GM12878 (cell line): ENCODE measurements around the gene SLC45A3. TPM values are rescaled to one million over a fixed set of nuclear protein-coding genes. Genes with fewer than 3 reads are reported as not detected.

ENCODE experiments used
- ATAC-seq: fragments of 200-7000 bp; cut with Tn5 transposase; 3 replicates; pipeline ENCODE4 v1.9.1; 2020; ENCODE audit warnings: mild to moderate bottlenecking, moderate library complexity
- BruUV-seq: library from RNA; stranded (reverse); fragments of 400-500 nt; replicated peaks from 2 replicates; lab custom pipeline; 2021; lab: Mats Ljungman, UMichigan
- CTCF ChIA-PET: fragments of 300-600 bp; sonication (Branson Sonifier 250); formaldehyde crosslinking; extraction: SDS; loops from one replicate; lab custom pipeline; 2021; ENCODE audit warnings: inconsistent platforms; lab: Yijun Ruan, JAX
- POLR2A ChIA-PET: fragments of 350-600 bp; formaldehyde crosslinking; extraction: SDS; loops from one replicate; lab custom pipeline; 2021; ENCODE audit warnings: inconsistent platforms; lab: Charles Lee
- RAD21 ChIA-PET: fragments of 300-600 bp; sonication (Branson Sonifier 250); formaldehyde crosslinking; loops from one replicate; lab custom pipeline; 2023; ENCODE audit warnings: antibody characterized with exemption; ENCODE audit not compliant: unreplicated experiment; lab: Charles Lee
- SMC1A ChIA-PET: fragments of 300-600 bp; sonication (Branson Sonifier 250); formaldehyde crosslinking; loops from one replicate; lab custom pipeline; 2023; ENCODE audit not compliant: unreplicated experiment, uncharacterized antibody; lab: Charles Lee
- DNase-seq: peaks from one replicate; pipeline ENCODE4 v3.0.0-alpha.2; 2011; ENCODE audit warnings: low read depth, low spot score
- FAIRE-seq: peaks from 3 replicates; lab custom pipeline; 2011; peaks lifted over from hg19 to GRCh38; lab: Jason Lieb, UNC
- H2AFZ ChIP-seq: 2 replicates; pipeline ENCODE4 v1.6.0; 2011; ENCODE audit warnings: low read depth, low read length, control low read depth; ENCODE audit not compliant: control insufficient read depth
- H3K27ac ChIP-seq: 2 replicates; pipeline ENCODE4 v1.5.1; 2011; ENCODE audit warnings: control low read depth; ENCODE audit not compliant: control insufficient read depth, insufficient read depth
- H3K27me3 ChIP-seq, 2 experiments: replicated peaks in 1 of 2; 2 replicates each; pipeline versions ENCODE4 v1.6.0 to v1.6.1; 2011; ENCODE audit warnings: low read length in 1 of 2; ENCODE audit not compliant: control insufficient read depth in 2 of 2, insufficient read depth in 2 of 2
- H3K36me3 ChIP-seq, 2 experiments: 2 replicates each; pipeline ENCODE4 v1.5.1; 2011; ENCODE audit warnings: low read length in 1 of 2; ENCODE audit not compliant: control insufficient read depth in 2 of 2, insufficient read depth in 2 of 2
- H3K4me1 ChIP-seq: 2 replicates; pipeline ENCODE4 v1.6.1; 2011; ENCODE audit warnings: mild to moderate bottlenecking, low read length, moderate library complexity, mixed read lengths; ENCODE audit not compliant: control insufficient read depth, insufficient read depth
- H3K4me2 ChIP-seq: 2 replicates; pipeline ENCODE4 v1.6.0; 2011; ENCODE audit warnings: control low read depth; ENCODE audit not compliant: control insufficient read depth, insufficient read depth
- H3K4me3 ChIP-seq: fragments of 200-600 bp; sonication (generic); 2 replicates; pipeline ENCODE4 v1.5.1; 2016
- H3K79me2 ChIP-seq: 2 replicates; pipeline ENCODE4 v1.6.0; 2011; ENCODE audit warnings: low read length; ENCODE audit not compliant: control insufficient read depth, insufficient read depth
- H3K9ac ChIP-seq: 2 replicates; pipeline ENCODE4 v1.8.0; 2011; ENCODE audit warnings: low read length, control low read depth, mixed read lengths; ENCODE audit not compliant: control insufficient read depth, insufficient read depth
- H3K9me3 ChIP-seq: replicated peaks from 3 replicates; pipeline ENCODE4 v1.5.1; 2011; ENCODE audit warnings: mild to moderate bottlenecking, low read length; ENCODE audit not compliant: control insufficient read depth, insufficient read depth
- H4K20me1 ChIP-seq: 2 replicates; pipeline ENCODE4 v1.6.0; 2011; ENCODE audit not compliant: control insufficient read depth, insufficient read depth
- CHD2 ChIP-seq: IDR thresholded peaks from 2 replicates; pipeline ENCODE4 v1.6.1; 2011; ENCODE audit warnings: low read depth, low read length, improper control_type of control experiment, borderline replicate concordance
- CREB1 ChIP-seq: IDR thresholded peaks from 2 replicates; pipeline ENCODE4 v1.6.1; 2012; ENCODE audit warnings: low read depth, mild to moderate bottlenecking, inconsistent platforms
- CTCF ChIP-seq, 3 experiments: IDR thresholded peaks in 2 of 3; conservative IDR thresholded peaks in 1 of 3; 2 replicates each; pipeline ENCODE4 v1.5.1; 2011; ENCODE audit warnings: low read depth in 3 of 3, low read length in 3 of 3, mild to moderate bottlenecking in 3 of 3, control low read depth in 2 of 3, moderate library complexity in 2 of 3, inconsistent platforms in 1 of 3, mixed read lengths in 1 of 3; ENCODE audit not compliant: control insufficient read depth in 2 of 3, insufficient read depth in 1 of 3; ENCODE audit errors: extremely low read depth in 1 of 3
- ETV6 ChIP-seq, 2 experiments: fragments of 450-650 bp in 1 of 2; IDR thresholded peaks in 1 of 2; conservative IDR thresholded peaks in 1 of 2; 2 replicates each; pipeline ENCODE4 v1.6.1; 2014; ENCODE audit warnings: antibody characterized with exemption in 1 of 2, borderline replicate concordance in 1 of 2, low read depth in 1 of 2, mild to moderate bottlenecking in 1 of 2, moderate library complexity in 1 of 2
- HDAC6 ChIP-seq: fragments of 200-600 bp; sonication (generic); IDR thresholded peaks from one replicate; pipeline ENCODE4 v1.8.0; 2017; ENCODE audit warnings: antibody characterized with exemption; ENCODE audit not compliant: unreplicated experiment
- JUND ChIP-seq: IDR thresholded peaks from 2 replicates; pipeline ENCODE4 v1.6.1; 2012; ENCODE audit warnings: low read depth, mild to moderate bottlenecking, low read length, improper control_type of control experiment, moderate library complexity
- KLF5 ChIP-seq: fragments of 450-650 bp; IDR thresholded peaks from 2 replicates; pipeline ENCODE4 v1.6.1; 2014; ENCODE audit warnings: mild to moderate bottlenecking; ENCODE audit not compliant: partially characterized antibody
- MAX ChIP-seq: IDR thresholded peaks from 2 replicates; pipeline ENCODE4 v1.6.1; 2012; ENCODE audit warnings: low read depth, low read length, improper control_type of control experiment
- NR2F1 ChIP-seq: fragments of 450-650 bp; conservative IDR thresholded peaks from 2 replicates; pipeline ENCODE4 v1.6.1; 2017; ENCODE audit warnings: mild to moderate bottlenecking
- RCOR1 ChIP-seq: conservative IDR thresholded peaks from 2 replicates; pipeline ENCODE4 v1.6.1; 2012; ENCODE audit warnings: low read depth, low read length, improper control_type of control experiment
- SIN3A ChIP-seq: IDR thresholded peaks from 2 replicates; pipeline ENCODE4 v1.6.1; 2012; ENCODE audit warnings: low read depth, low read length, improper control_type of control experiment
- SMARCA5 ChIP-seq: fragments of 450-650 bp; IDR thresholded peaks from 2 replicates; pipeline ENCODE4 v1.6.1; 2017; ENCODE audit warnings: mild to moderate bottlenecking
- SUZ12 ChIP-seq: fragments of 200-600 bp; sonication (generic); IDR thresholded peaks from one replicate; pipeline ENCODE4 v1.6.1; 2018; ENCODE audit warnings: antibody characterized with exemption, mild to moderate bottlenecking; ENCODE audit not compliant: unreplicated experiment
- TBL1XR1 ChIP-seq: IDR thresholded peaks from 2 replicates; pipeline ENCODE4 v1.6.1; 2012; ENCODE audit warnings: low read depth, low read length, improper control_type of control experiment
- WGBS: methylation state at CpG from one replicate; pipeline ENCODE4 v1.1.6; 2016; ENCODE audit warnings: low lambda C conversion rate; ENCODE audit not compliant: insufficient replicate concordance, insufficient coverage; ENCODE audit errors: missing lambda C conversion rate; 5-methylcytosine and 5-hydroxymethylcytosine counted together
- in situ Hi-C: fragments of 300-500 bp; cut with MboI; formaldehyde crosslinking; loops from 9 replicates; pipeline ENCODE4 v1.14.3; 2018; ENCODE audit warnings: mixed read lengths
- intact Hi-C: fragments of 100-400 bp; cut with micrococcal nuclease; formaldehyde crosslinking; loops from one replicate; pipeline ENCODE4 v1.14.2; 2022; ENCODE audit not compliant: unreplicated experiment
- polyA plus RNA-seq, 11 experiments: library from polyadenylated mRNA; depleted of rRNA in 4 of 11; unstranded in 6 of 11; stranded (reverse) in 5 of 11; fragments of >200 nt; fragmentation: Nextera tagmentation in 4 of 11; fragmentation: Illumina TruSeq in 1 of 11; extraction: Ambion mirVana in 4 of 11; extraction: Trizol in 1 of 11; gene quantifications; 1 replicate in 1 of 11; 2 replicates in 10 of 11; pipeline versions ENCODE4 v1.2.1 to v1.2.3, GENCODE V29; 2011 to 2016; ENCODE audit warnings: inconsistent platforms in 2 of 11, missing spikeins in 2 of 11, low read depth in 1 of 11
- total RNA-seq, 4 experiments: library from RNA; depleted of rRNA in 3 of 4; stranded (reverse); fragments of >200 nt in 3 of 4; fragmentation: Illumina TruSeq in 1 of 4; extraction: Trizol in 1 of 4; gene quantifications; 2 replicates each; pipeline versions ENCODE4 v1.2.1 to v1.2.3, GENCODE V29; 2013 to 2021
- TF ChIP-seq, protein P1 (sequence below): IDR thresholded peaks from 2 replicates; pipeline ENCODE4 v1.6.1; 2012; ENCODE audit warnings: low read depth, low read length, improper control_type of control experiment
- TF ChIP-seq, protein P2 (sequence below): fragments of 450-650 bp; formaldehyde crosslinking; IDR thresholded peaks from 2 replicates; pipeline ENCODE4 v1.5.0; 2022; ENCODE audit warnings: mild to moderate bottlenecking, missing genetic modification characterization

Gene SLC45A3
- total and polyA plus RNA-seq, 10 of the 15 experiments (the other 5 are each of a cell fraction or from before 2014, with no cell fraction given): 0.26 to 10.3 (median 4.1) TPM

DNA sequence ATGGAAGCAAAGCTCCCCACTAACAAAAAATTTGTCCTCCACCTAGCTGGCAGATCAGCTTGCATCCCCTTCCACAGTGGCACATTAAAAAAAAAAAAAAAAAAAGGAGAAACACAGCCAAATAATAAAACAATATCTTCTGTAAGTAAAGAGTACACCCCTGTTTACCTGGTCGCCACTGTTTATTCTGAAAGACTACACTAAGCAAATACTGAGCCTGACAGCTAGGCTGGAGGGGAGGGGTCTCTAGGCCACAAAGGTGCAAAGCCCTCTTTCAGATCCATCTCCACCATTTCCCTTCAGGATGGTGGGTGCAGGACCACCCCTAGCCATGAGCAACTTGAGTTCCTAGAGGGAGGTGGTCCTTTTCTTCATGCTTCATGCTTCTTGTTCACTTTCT lies 22.8 kb upstream of the SLC45A3 start:
- Histone ChIP-seq H3K27ac (no peak overlapping the region), H3K4me3 (no peak overlapping the region)
- RAD21 ChIA-PET: interaction anchor here (0.6 to 4.3 kb wide), 10 partner anchors 8 to 274 kb away, joined by 3 to 41 read pairs (median 4); no protein-coding TSS in a partner anchor

More for the DNA sequence above, 22.8 kb upstream of the SLC45A3 start:
- H3K27me3 ChIP-seq: no peaks in the 10 kb centered on the region
- H3K4me2 ChIP-seq: no peak overlapping the region
- no peak for FAIRE-seq
- H2AFZ ChIP-seq: no peak overlapping the region
- ChIA-PET CTCF (interaction anchor here (0.7 to 16.5 kb wide), 4 partner anchors 9 to 111 kb away, joined by 4 to 1339 read pairs (median 28); partner anchors contain the start of gene SLC45A3), SMC1A (interaction anchor here (0.6 to 19.5 kb wide), 10 partner anchors 9 to 900 kb away, joined by 3 to 1008 read pairs (median 4); no protein-coding TSS in a partner anchor), POLR2A (interaction anchor here (0.7 to 1.2 kb wide), 4 partner anchors 9 to 357 kb away, joined by 4 to 6 read pairs (median 6); no protein-coding TSS in a partner anchor)
- in situ Hi-C loops (no loop called here), intact Hi-C loops (no loop called here)
- no peak for DNase-seq
- no peak overlapping the region for H3K9ac ChIP-seq
- TF ChIP-seq CHD2 (no peak), HDAC6 (no peak), ETV6 (conservative IDR thresholded peaks at IDR 0.05 in 1 of 2, IDR thresholded peaks at IDR 0.05 in 1 of 2; ENCODE audit: borderline replicate concordance in 1 of 2, low read depth in 1 of 2) (no peak), RCOR1 (no peak), SUZ12 (no peak), CREB1 (no peak), TBL1XR1 (no peak), KLF5 (no peak), JUND (no peak), SMARCA5 (no peak), CTCF (IDR thresholded peaks at IDR 0.05 in 2 of 3, conservative IDR thresholded peaks at IDR 0.05 in 1 of 3; ENCODE audit: control insufficient read depth in 2 of 3, extremely low read depth in 1 of 3, insufficient read depth in 1 of 3, low read depth in 3 of 3, low read length in 3 of 3) (no peak), SIN3A (no peak), MAX (no peak), NR2F1 (no peak)
- TF ChIP-seq, protein P1, sequence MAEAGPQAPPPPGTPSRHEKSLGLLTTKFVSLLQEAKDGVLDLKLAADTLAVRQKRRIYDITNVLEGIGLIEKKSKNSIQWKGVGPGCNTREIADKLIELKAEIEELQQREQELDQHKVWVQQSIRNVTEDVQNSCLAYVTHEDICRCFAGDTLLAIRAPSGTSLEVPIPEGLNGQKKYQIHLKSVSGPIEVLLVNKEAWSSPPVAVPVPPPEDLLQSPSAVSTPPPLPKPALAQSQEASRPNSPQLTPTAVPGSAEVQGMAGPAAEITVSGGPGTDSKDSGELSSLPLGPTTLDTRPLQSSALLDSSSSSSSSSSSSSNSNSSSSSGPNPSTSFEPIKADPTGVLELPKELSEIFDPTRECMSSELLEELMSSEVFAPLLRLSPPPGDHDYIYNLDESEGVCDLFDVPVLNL: no peak
- TF ChIP-seq, protein P2, sequence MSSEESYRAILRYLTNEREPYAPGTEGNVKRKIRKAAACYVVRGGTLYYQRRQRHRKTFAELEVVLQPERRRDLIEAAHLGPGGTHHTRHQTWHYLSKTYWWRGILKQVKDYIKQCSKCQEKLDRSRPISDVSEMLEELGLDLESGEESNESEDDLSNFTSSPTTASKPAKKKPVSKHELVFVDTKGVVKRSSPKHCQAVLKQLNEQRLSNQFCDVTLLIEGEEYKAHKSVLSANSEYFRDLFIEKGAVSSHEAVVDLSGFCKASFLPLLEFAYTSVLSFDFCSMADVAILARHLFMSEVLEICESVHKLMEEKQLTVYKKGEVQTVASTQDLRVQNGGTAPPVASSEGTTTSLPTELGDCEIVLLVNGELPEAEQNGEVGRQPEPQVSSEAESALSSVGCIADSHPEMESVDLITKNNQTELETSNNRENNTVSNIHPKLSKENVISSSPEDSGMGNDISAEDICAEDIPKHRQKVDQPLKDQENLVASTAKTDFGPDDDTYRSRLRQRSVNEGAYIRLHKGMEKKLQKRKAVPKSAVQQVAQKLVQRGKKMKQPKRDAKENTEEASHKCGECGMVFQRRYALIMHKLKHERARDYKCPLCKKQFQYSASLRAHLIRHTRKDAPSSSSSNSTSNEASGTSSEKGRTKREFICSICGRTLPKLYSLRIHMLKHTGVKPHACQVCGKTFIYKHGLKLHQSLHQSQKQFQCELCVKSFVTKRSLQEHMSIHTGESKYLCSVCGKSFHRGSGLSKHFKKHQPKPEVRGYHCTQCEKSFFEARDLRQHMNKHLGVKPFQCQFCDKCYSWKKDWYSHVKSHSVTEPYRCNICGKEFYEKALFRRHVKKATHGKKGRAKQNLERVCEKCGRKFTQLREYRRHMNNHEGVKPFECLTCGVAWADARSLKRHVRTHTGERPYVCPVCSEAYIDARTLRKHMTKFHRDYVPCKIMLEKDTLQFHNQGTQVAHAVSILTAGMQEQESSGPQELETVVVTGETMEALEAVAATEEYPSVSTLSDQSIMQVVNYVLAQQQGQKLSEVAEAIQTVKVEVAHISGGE (CRISPR knock-in tag): no peak
- no TSS peak for BruUV-seq
- H3K9me3 ChIP-seq: no peaks in the 10 kb centered on the region
- no peaks in the 10 kb centered on the region for H4K20me1 ChIP-seq
- no peak for ATAC-seq
- H3K36me3 ChIP-seq: no peaks in the 10 kb centered on the region; a peak in 2 of 4 replicates
- no peaks in the 10 kb centered on the region for H3K79me2 ChIP-seq
- WGBS: 90% methylated on average over 1 of the region's 1 CpG
- H3K4me1 ChIP-seq: no peaks in the 10 kb centered on the region
